HG03575 (cell line): ENCODE measurements around the gene PTPRG.
"Not testable (repeated sequence)": the region's sequence is repeated elsewhere in the genome, so short reads cannot be mapped to it uniquely, and the experiment has no call there.

Experiments
- ATAC-seq: cut with Tn5 transposase; IDR thresholded peaks from one replicate; pipeline ENCODE4 v1.9.1; 2021; ENCODE audit not compliant: unreplicated experiment, insufficient number of reproducible peaks, low FRiP score; ENCODE audit errors: extremely low read depth

PTPRG gene

GRCh38 chr3:61730577-61731231 is 169.3 kb downstream of the PTPRG start:
- ATAC-seq: no peak

GRCh38 chr3:61733000-61733399 is 171.6 kb downstream of the PTPRG start:
- no peak for ATAC-seq

- ATAC-seq: no peak
Observed at GRCh38 chr3:61733876-61734275, 172.5 kb downstream of the PTPRG start.

- no peak for ATAC-seq
Observed at GRCh38 chr3:61734749-61735686, 173.6 kb downstream of the PTPRG start.

- ATAC-seq: no peak
Observed at GRCh38 chr3:61736506-61736905, 175.1 kb downstream of the PTPRG start.

- no peak for ATAC-seq
Observed at GRCh38 chr3:61739640-61740039, 178.3 kb downstream of the PTPRG start.

- ATAC-seq: no peak
Observed at GRCh38 chr3:61740494-61740893, 179.1 kb downstream of the PTPRG start.

GRCh38 chr3:61741551-61741950 is 180.2 kb downstream of the PTPRG start:
- ATAC-seq: no peak

- ATAC-seq: no peak
Observed at GRCh38 chr3:61742006-61742405, 180.6 kb downstream of the PTPRG start.

- no peak for ATAC-seq
Observed at GRCh38 chr3:61743067-61743466, 181.7 kb downstream of the PTPRG start.

- ATAC-seq: no peak
Observed at GRCh38 chr3:61743686-61744242, 182.4 kb downstream of the PTPRG start.

- no peak for ATAC-seq
Observed at GRCh38 chr3:61748288-61748687, 186.9 kb downstream of the PTPRG start.

- ATAC-seq: no peak
Observed at GRCh38 chr3:61750766-61751165, 189.4 kb downstream of the PTPRG start.

- no peak for ATAC-seq
Observed at GRCh38 chr3:61758839-61759238, 197.5 kb downstream of the PTPRG start.

GRCh38 chr3:61760783-61761182 is 199.4 kb downstream of the PTPRG start:
- ATAC-seq: not testable (repeated sequence)

- ATAC-seq: no peak
Observed at GRCh38 chr3:61761694-61762430, 200.5 kb downstream of the PTPRG start.

- no peak for ATAC-seq
Observed at GRCh38 chr3:61765157-61765876, 203.9 kb downstream of the PTPRG start.

- no peak for ATAC-seq
Observed at GRCh38 chr3:61768284-61769037, 207.1 kb downstream of the PTPRG start.
